ENCODE results near the gene CTNND1. TPM values are rescaled to one million over a fixed set of nuclear protein-coding genes. Genes with fewer than 3 reads are reported as not detected.

The CTNND1 gene
- total and polyA plus RNA-seq, 2 of the 8 experiments (the other 6 are each of a cell fraction or from before 2014, with no cell fraction given), result 91.9 to 164 TPM

GRCh38 chr11:57746920-57747319 lies 14.7 kb upstream of the CTNND1 start (continued):
- TF ChIP-seq BACH1 (IDR thresholded peaks at IDR 0.05; ENCODE audit: low read length) (no peak), CHD2 (IDR thresholded peaks at IDR 0.05; ENCODE audit: low read length) (no peak)
